Lung (tissue), 16 donors: ENCODE measurements around the gene TOM1L2. TPM values are rescaled to one million over a fixed set of nuclear protein-coding genes. Genes with fewer than 3 reads are reported as not detected.
A peak's percentile ranks its signal among the peaks of the same experiment; 100 is the strongest.

Source experiments
- ATAC-seq: fragments of 200-7000 bp; cut with Tn5 transposase; one replicate; pipeline ENCODE4 v1.9.1; 2020; ENCODE audit warnings: moderate number of reproducible peaks; ENCODE audit not compliant: insufficient read depth, low FRiP score
- DNase-seq, 3 donors: peaks; one replicate each; pipeline ENCODE4 v3.0.0-alpha.2; 2013 to 2017
- H3K27ac ChIP-seq, 2 donors: one replicate each; pipeline ENCODE4 v1.5.1; 2013; ENCODE audit warnings: mild to moderate bottlenecking in 2 of 2, moderate library complexity in 2 of 2, control low read depth in 1 of 2, inconsistent platforms in 1 of 2, low read depth in 1 of 2, low read length in 1 of 2
- H3K27me3 ChIP-seq, 3 donors: one replicate each; pipeline ENCODE4 v1.5.1; 2013; ENCODE audit warnings: low read length in 2 of 3; ENCODE audit not compliant: control insufficient read depth in 3 of 3, insufficient read depth in 3 of 3
- H3K36me3 ChIP-seq, 4 donors: one replicate each; pipeline ENCODE4 v1.5.1; 2013; ENCODE audit warnings: low read length in 4 of 4, mild to moderate bottlenecking in 1 of 4, moderate library complexity in 1 of 4; ENCODE audit not compliant: control insufficient read depth in 4 of 4, insufficient read depth in 4 of 4
- H3K4me1 ChIP-seq, 5 donors: one replicate each; pipeline ENCODE4 v1.5.1; 2013; ENCODE audit warnings: low read length in 5 of 5, mild to moderate bottlenecking in 2 of 5, moderate library complexity in 1 of 5; ENCODE audit not compliant: control insufficient read depth in 5 of 5, insufficient read depth in 5 of 5
- H3K4me3 ChIP-seq: one replicate; pipeline ENCODE4 v1.5.1; 2013; ENCODE audit warnings: mild to moderate bottlenecking, control low read depth, moderate library complexity
- H3K9ac ChIP-seq, 2 donors: one replicate each; pipeline ENCODE4 v1.5.1; 2013; ENCODE audit warnings: low read length in 2 of 2, control low read depth in 1 of 2; ENCODE audit not compliant: insufficient read depth in 1 of 2
- H3K9me3 ChIP-seq, 4 donors: one replicate each; pipeline ENCODE4 v1.5.1; 2013; ENCODE audit warnings: low read length in 3 of 4, mild to moderate bottlenecking in 1 of 4, moderate library complexity in 1 of 4; ENCODE audit not compliant: control insufficient read depth in 4 of 4, insufficient read depth in 3 of 4
- CTCF ChIP-seq: IDR thresholded peaks from 2 replicates; pipeline ENCODE4 v1.5.1; 2012; ENCODE audit warnings: mild to moderate bottlenecking; ENCODE audit errors: control extremely low read depth, extremely low read depth
- WGBS, 2 donors: extraction: QIAGEN DNeasy Blood & Tissue Kit; methylation state at CpG; one replicate each; pipeline ENCODE4 v1.1.7; 2013; 5-methylcytosine and 5-hydroxymethylcytosine counted together
- long read RNA-seq, 5 donors: transcript quantifications; one replicate each; lab custom pipeline, GENCODE V29; 2026
- polyA plus RNA-seq, 2 donors: library from polyadenylated mRNA; stranded (reverse); fragments of 200-250 nt; gene quantifications; one replicate each; pipeline ENCODE4 v1.2.1, GENCODE V29; 2013
- total RNA-seq, 2 donors: library from RNA; depleted of rRNA in 1 of 2; stranded (reverse); fragments of >200 nt in 1 of 2; gene quantifications; one replicate each; pipeline ENCODE4 v1.2.1, GENCODE V29; 2014 to 2021
- donor health status: control.
- donor health status: control.
- donor health status: Bipolar disorder and iron deficiency.
- donor health status: healthy.
- donor health status: DM: yes; HTN: yes; CAD: no.

The TOM1L2 gene
- total RNA-seq (10 to 100 TPM; 45.1 to 56.5 TPM), polyA plus RNA-seq (10 to 100 TPM; 21.5 to 26.5 TPM)
- long read RNA-seq, donor 1, transcript TOM1L2-206 (3 exons, 680 nt), result major isoform, 15 of 21 reads
- long read RNA-seq, donor 1, partial matches to known transcripts, result 0 of 21 reads
- long read RNA-seq, donor 1, other reads (novel, unspliced or antisense), result 0 of 21 reads
- long read RNA-seq, donor 2, partial matches to known transcripts, result 0 of 4 reads
- long read RNA-seq, donor 2, other reads (novel, unspliced or antisense), result 0 of 4 reads
- long read RNA-seq, donor 3, partial matches to known transcripts, result 0 of 9 reads
- long read RNA-seq, donor 3, other reads (novel, unspliced or antisense), result 0 of 9 reads
- long read RNA-seq, donor 4, partial matches to known transcripts, result 0 of 5 reads
- long read RNA-seq, donor 4, other reads (novel, unspliced or antisense), result 0 of 5 reads
- long read RNA-seq, donor 5, transcript TOM1L2-206 (3 exons, 680 nt), result major isoform, 11 of 18 reads
- long read RNA-seq, donor 5, partial matches to known transcripts, result 0 of 18 reads
- long read RNA-seq, donor 5, other reads (novel, unspliced or antisense), result 0 of 18 reads

DNA sequence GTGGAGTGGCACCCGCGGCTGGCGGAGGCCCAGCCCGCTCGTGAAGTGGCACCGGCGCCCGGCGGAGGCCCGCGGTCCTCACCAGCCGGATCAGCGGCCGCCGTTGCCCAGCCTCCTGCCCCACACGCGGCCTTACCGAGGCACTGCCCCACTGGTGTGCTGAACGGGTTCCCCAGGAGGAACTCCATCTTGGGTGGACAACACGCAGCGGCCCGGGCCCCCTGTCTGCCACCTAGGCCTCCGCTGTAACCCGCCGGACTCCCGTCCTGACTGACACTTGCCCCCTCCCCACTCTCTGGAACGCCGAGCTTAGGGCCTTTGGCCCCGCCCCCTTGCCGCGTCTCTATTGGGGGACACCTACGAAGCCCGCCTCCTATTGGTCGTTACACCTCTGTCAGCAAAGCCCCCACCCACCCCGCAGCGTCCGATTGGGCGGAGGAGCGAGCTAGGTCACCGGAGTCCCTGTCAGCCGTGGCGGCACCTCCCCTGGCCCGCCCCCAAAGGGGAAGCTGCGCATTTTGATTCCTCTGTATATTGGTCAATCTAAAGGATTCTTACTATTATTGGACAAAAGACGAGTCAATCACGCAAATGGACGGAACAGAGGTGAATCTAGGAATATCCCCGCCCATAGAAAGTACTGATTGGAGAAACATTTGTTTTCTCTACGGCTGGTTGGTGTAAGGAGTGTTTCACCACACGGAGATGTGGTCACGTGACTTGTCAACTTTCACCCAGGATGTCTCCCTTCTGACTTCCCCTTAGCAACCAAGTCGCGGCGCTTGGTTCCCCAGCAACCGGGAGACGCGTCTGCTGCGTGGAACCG lies at the start of gene TOM1L2, which contains the start of gene DRC3:
TOM1L2 (minus strand) TSS at position 275 of the 826 bp plus-strand sequence; CDS start at position 188, 87 bp downstream.
DRC3 (plus strand) TSS at position 737 of the 826 bp plus-strand sequence. CDS start 4,737 bp downstream, outside the sequence.
- DNase-seq (peak; percentile 100), ATAC-seq (peak; percentile 99)
- Histone ChIP-seq H3K9me3 (no peaks in the 10 kb centered on the region), H3K9ac (peak within 1 kb of the TSS; percentile 12 to 76), H3K4me1 (peaks cover 2 to 20% (median 9%) of the 10 kb centered on the region in 5 donors), H3K36me3 (peaks cover 0 to 3% (median 0%) of the 10 kb centered on the region in 4 donors), H3K27me3 (no peaks in the 10 kb centered on the region), H3K4me3 (peak within 1 kb of the TSS; percentile 92), H3K27ac (peak within 1 kb of the TSS; percentile 90 to 98)
- 0% methylated on average over 49 to 59 of the region's 59 CpGs for WGBS, 2 donors
- no peak for TF ChIP-seq CTCF

GRCh38 chr17:18021372-18021771 lies 49.2 kb upstream of the TOM1L2 start:
- no peak for ATAC-seq
- no peak for DNase-seq
- Histone ChIP-seq H3K36me3 (peaks cover 0 to 16% (median 4%) of the 10 kb centered on the region in 4 donors), H3K4me3 (no peak overlapping the region), H3K9me3 (no peaks in the 10 kb centered on the region), H3K27ac (no peak overlapping the region), H3K9ac (no peak overlapping the region), H3K4me1 (peaks cover 0 to 13% (median 0%) of the 10 kb centered on the region in 5 donors), H3K27me3 (no peaks in the 10 kb centered on the region)
- TF ChIP-seq CTCF, result no peak
- 95 to 97% methylated on average over 5 of the region's 5 CpGs for WGBS, 2 donors

- no peak overlapping the region for H3K9ac ChIP-seq
- DNase-seq (no peak), ATAC-seq (no peak)
- H3K27me3 ChIP-seq, result no peaks in the 10 kb centered on the region
- H3K4me3 ChIP-seq, result no peak overlapping the region
- peaks cover 0 to 10% (median 0%) of the 10 kb centered on the region in 5 donors for H3K4me1 ChIP-seq
- 98% methylated on average over 6 of the region's 6 CpGs for WGBS, 2 donors
- peaks cover 0 to 16% (median 3%) of the 10 kb centered on the region in 4 donors for H3K36me3 ChIP-seq
- no peaks in the 10 kb centered on the region for H3K9me3 ChIP-seq
- no peak for TF ChIP-seq CTCF
- no peak overlapping the region for H3K27ac ChIP-seq
Observed at GRCh38 chr17:18020971-18021370, 48.8 kb upstream of the TOM1L2 start.
